ENCODE data around the gene FHOD1. TPM values are rescaled to one million over a fixed set of nuclear protein-coding genes. Genes with fewer than 3 reads are reported as not detected.

The FHOD1 gene
- total RNA-seq, 1 donor from 2014 or later = 104 TPM

DNA sequence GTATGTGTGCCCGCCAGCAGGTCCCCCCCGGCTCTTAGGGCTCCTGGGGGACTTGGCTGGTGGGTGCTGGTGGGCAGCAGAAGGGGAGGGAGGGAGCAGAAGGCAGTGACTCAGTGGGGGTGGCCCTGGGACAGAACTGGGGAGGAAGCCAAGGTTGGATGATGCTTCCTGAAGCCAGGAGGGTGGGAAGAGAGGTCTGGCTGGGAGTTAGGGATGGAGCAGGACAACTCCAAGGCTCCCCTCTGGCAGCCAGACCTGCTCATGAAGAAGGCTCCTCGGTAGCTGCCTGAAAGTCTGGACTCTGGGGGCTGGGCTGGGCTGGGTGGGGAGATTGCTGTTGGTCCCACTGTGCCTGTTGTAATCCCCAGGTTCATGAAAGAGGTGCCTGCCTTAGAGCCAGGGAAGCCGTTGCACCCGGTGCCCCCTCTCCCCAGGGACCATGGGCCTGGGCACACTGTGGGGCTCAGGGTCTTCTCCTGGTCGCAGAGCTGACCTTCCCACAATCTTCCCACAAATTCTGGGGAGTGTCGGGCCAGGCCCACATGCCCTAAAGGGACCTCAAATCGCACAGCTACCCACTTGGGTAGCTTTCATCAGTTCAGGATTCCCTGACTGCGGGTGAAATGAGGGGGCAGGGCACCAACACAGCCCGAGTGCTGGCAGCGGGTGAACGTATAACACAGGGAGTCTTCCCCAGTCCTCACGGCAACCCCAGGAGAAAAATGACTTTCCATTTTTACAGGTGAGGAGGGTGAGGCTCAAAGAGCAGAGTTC is 30.9 kb upstream of the FHOD1 start:
- intact Hi-C loops (cut with micrococcal nuclease) = loop anchor here (2.0 kb wide), 1 partner anchor 51 kb away; the partner anchor contains the start of gene TMEM208

DNA sequence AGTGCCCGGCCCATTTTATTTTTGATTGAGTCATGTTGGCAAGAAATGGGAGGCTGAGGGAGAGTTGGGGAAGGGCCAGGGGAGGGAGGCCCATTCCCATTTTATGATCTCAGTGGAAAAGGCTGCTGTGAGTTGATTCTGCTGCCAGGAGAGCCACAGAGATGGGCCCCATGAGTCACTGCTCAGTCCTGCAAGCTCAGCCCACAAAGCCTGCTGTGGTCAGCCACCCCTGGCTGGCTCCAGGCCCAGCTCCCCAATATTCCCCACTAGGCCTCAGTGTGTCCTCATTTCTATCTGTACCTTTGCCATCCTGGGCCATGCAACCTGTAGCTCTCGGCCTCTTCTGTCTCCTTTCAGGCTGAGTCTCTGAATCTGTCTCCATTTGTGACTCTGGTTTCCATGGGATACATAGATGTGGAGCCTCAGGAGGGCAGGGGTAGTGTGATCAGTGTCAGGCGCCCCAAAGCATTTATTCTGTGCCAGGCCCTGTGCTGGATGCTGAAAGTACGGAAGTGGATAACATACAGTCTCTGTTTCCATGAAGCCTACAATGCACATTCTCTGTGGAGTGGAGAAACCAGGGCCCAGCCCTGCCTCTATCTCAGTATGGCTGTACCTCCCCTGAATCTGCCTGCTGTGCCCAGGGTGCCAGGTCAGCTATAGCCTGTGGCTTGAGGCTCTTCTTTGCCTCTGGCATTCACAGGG is 30.2 kb upstream of the FHOD1 start:
- intact Hi-C loops (cut with micrococcal nuclease) = no loop called here

DNA sequence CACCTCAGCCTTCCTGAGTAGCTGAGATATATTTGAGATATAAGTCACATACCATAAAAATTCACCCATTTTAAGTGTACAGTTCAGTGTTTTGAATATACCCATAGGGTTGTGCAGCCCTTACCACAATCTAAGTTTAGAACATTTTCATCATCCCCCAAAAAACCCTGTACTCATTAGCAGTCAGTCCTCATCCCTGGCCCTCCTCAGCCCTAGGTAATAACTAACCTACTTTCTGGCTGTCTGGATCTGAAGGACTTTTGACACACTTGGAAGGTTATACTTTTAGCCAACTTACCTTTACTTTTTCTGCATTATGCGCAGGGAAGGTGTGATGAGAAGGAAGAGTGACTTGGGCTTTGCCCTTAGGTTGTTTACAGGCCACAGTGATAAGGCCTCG is 28.0 kb upstream of the FHOD1 start:
- intact Hi-C loops (cut with micrococcal nuclease) = no loop called here

DNA sequence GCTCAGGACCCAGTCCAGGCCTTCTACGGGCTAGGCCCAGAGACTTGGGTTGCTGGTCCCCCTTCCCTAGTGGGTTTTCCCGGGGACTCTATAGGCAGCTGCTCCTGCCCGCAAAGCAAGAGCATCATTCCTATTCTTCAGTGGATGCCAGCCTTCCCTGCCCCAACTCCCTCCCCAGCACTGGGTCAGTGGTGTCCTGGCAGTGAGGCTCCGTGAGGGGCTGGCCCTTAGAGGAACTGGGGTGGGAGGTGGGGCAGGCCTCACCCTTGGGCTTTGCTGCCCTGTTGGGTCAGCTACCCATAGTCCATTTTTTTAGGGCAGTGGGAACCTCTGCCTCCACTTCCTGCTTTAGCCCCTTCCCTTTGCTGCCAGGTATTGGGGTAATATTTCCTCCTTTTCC is 24.2 kb upstream of the FHOD1 start:
- intact Hi-C loops (cut with micrococcal nuclease) = no loop called here

DNA sequence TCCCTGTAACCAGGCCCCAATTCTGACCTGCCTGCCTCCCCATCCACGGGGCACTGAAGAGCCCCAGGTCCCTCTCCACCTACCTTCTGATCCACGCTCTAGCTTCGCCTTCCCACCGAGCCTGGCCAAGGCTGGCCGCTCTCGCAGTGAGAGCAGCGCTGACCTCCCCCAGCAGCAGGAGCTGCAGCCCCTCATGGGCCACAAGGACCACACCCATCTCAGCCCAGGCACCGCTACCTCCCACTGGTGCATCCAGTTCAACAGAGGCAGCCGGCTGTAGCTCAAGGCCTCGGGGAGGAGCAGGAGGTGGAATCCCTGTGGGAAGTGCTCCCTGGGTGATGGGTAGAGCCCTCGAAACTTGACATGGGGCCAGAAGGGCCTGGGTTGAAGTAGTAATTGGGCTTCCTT is 23.7 kb upstream of the FHOD1 start:
- intact Hi-C loops (cut with micrococcal nuclease) = no loop called here

DNA sequence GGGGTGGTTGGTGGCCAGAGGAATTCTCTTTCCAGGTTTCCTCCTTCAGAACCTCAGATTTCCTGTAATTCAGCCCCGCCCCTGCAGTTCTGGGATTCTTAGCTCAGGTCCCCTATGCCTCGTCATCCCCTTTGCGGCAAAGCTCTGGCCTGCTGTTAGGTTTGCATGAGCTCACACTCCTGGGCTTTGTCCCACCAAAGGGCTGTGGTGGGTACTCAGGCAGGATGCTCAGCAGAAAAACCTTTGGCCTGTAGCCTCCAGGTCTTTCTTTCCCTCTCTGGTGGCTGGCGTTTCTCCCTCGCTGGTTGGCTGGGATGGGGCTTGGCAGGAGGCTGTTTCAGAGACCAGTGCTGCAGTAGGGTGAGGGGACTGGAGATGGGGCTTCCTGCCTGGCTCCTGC is 22.5 kb upstream of the FHOD1 start:
- intact Hi-C loops (cut with micrococcal nuclease) = no loop called here

DNA sequence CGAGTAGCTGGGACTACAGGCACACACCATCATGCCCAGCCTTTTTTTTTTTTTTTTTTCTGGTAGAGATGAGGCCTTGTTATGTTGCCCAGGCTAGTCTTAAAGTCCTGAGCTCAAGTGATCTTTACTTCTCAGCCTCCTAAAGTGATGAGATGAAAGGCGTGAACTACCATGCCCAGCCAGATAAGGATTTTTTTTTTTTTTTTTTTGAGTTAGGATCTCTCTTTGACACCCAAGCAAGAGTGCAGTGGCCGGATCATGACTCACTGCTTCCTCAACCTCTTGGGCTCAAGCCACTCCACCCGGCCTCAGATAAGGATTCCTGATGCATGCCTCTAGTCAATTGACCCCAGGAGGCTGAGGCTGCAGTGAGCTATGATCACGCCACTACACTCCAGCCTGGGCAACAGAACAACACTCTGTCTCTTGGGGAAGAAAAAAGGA is 20.9 kb upstream of the FHOD1 start:
- intact Hi-C loops (cut with micrococcal nuclease) = no loop called here

DNA sequence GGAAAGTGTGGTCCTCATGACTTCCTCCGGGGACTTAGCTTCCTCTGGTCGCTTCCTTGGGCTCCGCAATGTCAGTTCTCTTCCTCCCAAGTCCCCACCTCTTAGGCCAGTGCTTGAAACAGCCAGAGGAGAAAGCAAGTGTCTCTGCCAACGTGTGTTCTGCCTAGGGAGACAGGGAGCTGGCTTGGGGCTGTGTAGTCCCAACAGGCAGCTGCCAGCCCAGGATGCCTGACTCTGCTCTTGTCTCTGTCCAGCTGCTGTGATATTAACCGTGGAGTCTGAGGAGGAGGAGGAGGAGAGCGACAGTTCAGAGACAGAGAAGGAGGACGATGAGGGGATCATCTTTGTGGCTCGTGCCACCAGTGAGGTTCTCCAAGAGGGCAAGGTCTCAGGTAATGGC is 18.6 kb upstream of the FHOD1 start:
- intact Hi-C loops (cut with micrococcal nuclease) = no loop called here

DNA sequence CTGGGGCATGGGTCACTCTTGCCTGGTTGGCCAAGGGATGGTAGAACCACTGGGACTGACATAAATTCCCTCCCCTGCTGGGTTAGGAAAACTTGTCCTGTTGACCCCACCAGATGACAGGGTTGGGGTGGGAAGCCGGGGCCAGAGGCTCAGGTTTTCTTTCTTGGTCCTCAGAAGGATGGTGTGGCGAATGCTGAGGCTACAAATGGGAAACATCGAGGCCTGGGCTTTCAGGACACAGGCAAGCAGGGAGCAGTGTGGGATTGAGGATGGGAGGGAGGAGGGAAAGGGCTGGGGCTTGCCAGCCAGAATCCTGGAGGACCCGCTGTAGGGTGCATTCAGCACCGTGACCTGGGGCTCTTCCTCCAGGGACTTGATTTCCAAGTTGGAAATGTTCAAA is 17.6 kb upstream of the FHOD1 start:
- intact Hi-C loops (cut with micrococcal nuclease) = no loop called here

DNA sequence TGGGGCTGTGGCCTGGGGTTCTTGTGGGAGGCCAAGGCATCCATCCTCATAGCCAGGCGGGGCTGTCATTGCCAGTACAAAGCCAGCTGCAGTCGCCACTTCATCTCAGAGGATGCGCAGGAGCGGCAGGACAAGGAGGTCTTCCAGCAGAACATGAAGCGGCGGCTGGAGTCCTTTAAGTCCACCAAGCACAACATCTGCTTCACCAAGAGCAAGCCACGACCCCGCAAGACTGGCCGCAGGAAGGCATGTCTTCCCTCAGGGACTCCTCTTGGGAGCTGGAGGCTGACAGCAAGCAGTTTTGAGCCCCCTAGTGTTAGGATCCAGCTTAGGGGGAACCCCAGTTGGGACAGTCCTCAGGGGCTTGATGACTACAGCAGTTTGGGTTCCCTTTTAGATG is 17.0 kb upstream of the FHOD1 start:
- intact Hi-C loops (cut with micrococcal nuclease) = no loop called here

DNA sequence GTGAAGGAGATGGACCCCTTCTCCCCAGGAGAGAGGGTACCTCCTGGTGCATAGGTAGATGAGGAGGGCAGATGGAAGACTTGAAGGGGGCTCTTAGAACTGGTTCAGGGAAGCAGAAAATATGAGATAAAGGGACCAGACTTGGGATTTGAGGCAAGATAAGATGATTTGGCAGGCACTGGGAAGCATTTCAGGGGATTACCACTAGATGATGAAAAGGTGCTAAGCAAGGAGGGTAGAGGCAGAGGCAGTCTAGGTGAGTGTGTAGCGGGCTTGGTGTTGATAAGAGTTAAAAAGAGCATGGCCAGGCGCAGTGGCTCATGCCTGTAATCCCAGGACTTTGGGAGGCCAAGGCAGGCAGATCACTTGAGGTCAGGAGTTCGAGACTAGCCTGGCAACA is 15.9 kb upstream of the FHOD1 start:
- intact Hi-C loops (cut with micrococcal nuclease) = no loop called here

DNA sequence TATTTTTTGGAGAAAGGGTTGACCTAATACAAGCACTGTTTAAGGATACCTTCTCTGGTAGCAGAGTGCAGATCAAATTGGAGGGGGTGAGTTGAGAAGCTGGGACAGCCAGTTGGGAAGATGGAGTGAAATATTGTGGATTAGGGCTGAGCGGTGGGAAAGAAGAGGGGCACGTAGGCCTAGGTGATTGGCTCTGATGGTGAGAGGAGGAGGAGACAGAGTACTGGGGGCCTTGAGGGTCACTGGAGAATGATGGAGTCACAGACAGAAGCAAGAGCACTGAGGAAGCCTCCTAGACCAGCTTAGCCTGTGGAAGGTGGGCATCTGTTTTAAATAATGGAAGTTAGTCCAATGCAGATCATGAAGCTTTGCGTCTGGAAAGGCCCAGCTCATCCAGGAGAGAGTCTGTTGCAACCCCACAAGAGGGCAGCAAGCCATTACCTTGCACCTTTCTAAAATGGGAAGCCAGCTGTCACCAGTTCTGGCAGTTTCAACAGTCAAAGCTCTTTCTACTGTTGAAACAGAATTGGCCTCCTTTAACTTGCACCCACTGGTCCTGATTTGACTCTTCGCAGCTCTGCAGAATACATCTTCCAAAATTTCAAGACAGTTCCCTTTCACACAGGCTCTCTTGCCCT is 13.3 kb upstream of the FHOD1 start:
- intact Hi-C loops (cut with micrococcal nuclease) = loop anchor here (1.0 kb wide), 2 partner anchors 139 to 187 kb away; no protein-coding TSS in a partner anchor

DNA sequence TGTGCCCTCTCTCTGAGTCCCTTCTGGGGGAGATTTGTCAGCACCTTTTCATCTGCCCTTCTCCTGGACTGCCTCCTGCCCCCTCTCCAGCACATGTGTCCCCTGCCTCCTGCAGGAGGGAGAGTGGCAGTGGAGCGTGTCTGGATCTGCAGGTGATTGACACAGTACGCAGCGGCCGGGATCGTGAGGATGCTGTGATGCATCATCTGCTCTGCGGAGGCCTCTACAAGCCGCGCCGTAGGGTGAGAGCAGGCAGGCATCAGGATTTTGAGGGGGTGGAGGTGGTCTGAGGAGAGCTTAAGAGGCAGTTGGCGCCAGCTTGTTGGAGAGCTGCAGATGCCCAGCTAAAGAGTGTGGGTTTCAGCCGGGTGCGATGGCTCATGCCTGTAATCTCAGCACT is 12.4 kb upstream of the FHOD1 start:
- intact Hi-C loops (cut with micrococcal nuclease) = loop anchor here (1.0 kb wide), 2 partner anchors 140 to 188 kb away; no protein-coding TSS in a partner anchor

DNA sequence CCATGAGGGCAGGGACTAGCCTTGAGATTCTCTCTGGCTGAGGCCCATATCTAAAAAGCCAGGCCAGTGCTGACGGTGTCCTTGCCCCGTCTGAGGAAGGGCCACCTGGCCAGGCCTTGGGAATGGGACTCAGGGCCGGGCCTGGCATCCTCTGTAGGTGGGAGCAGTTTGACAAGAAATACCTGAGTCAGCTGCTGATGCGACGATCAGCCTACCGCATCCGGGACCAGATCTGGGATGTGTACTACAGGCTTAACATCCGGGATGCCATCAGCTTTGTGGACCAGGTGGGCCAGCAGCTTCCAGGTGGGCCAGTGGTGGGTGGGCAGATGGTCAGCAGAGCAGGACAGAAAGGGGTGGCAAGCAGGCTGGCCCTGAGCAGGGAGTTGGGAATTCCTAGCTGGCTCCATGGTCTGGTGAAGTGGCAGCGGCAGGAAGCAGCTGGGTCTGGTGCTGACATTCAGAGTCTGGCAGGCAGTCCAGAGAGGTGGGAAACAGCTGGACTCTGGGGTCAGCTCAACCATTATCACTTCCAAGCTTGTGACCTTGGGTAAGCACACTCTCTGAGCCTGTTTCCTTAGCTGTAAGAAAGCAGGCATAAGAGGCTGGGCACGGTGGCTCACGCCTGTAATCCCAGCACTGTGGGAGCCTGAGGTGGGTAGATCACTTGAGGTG is 11.0 kb upstream of the FHOD1 start:
- intact Hi-C loops (cut with micrococcal nuclease) = no loop called here

DNA sequence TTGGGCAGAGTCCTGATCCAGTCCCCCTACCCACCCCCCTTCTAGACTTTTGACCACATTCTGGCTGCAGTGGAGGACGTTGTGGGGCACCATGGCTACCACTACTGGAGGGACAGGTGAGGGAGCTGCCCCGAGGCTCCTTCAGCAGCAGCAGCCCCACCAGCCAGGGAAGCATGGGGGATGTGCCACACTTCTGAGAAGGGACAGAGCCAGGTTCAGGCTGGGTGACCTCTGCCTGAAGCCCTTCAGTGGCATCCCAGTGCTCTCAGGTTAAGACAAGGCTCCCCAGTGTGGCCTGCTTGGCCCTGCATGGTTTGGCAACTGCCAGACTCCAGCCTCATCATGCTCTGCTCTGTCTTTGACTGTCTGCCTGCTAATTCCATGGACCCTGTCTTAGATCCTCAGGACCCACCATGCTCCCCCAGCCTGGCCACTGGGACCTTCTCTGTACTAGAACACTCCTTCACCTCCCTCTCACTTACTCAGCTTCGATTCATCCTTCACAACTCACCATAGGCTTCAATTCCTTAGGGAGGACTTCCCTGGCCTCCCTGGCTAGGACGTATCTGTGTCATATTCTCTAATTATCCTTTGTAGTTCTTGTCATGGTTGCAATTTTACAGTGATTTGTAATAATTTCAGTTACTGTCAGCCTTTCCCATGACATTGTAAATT is 10.3 kb upstream of the FHOD1 start:
- intact Hi-C loops (cut with micrococcal nuclease) = no loop called here

DNA sequence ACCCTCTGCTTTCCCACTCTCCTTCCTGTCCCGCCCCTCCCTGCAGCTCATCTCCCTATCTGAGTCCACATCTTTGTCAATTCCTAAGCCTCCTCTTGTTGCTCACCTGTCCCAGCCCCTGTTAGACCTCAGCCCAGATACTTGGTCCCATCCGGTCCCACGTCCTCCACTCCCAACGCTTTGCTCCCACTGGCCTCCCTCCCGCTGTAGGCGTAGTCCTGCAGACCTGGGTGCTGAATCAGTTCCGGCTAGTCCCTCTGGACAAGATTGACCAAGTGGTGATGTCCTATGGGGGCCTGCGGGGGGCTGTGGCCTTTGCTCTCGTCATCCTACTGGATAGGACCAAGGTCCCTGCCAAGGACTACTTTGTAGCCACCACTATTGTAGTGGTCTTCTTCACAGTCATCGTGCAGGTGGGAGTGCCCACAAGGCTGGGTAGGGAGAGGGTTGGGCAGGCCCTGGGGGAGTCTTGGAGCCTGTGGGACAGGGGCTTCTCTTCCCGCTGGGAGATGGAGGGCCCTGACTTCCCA is 9.5 kb upstream of the FHOD1 start:
- intact Hi-C loops (cut with micrococcal nuclease) = no loop called here

DNA sequence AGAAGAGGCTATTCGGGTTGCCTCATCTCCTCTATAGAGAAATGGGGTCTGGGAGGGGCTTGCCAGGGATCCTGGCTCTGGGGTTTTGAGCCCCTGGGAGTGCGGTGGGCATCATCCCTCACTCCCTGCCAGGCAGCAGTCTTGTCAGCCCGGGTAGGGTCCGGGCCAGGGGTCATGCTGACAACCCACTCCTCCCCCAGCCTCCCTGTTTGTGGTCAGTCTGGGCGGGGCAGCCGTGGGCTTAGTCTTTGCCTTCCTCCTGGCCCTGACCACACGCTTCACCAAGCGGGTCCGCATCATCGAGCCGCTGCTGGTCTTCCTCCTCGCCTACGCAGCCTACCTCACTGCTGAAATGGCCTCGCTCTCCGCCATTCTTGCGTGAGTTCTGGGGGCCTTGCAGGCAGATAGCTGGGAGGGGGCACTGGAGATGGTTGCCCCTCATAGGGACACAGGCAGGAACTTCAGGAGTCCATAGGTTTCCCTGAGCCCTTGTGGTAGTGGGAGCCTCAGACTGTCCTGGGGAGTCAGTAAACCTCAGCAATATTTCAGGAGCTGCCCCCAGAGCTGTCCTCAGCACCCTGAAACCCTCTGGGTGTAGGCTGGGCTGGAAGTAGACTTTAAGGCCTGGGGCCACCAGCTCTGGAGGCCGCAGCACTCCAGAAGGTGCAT is 8.4 kb upstream of the FHOD1 start:
- intact Hi-C loops (cut with micrococcal nuclease) = no loop called here

DNA sequence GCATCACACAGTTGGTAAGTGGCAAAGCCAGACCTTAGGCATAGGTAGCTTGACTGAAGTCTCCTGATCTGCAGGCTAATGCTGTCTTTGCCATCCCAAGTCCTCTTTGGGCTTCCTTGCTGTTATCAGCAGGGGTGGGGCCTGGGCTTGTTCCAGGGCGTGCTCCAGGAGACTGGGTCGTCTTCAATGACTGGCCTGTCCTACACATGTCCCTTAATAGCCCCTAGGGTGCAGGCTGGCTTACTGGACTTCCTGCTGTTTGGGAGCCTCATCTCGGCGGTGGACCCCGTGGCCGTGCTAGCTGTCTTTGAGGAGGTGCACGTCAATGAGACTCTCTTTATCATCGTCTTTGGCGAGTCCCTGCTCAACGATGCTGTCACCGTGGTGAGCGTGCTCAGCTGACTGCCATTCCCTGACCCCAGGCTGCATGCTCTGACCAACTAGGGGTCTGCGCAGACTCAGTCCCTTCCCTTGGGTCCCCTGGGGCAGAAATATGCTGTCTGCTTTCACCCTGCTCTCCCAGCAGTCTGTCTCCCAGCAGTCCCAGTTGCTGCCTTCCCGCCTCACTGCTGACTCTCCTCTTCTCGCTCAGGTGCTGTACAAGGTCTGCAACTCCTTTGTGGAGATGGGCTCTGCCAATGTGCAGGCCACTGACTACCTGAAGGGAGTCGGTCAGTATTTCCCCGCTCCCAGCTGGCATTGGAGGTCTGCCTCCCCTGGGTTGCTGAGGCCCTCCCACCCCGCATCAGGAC is 7.7 kb upstream of the FHOD1 start:
- intact Hi-C loops (cut with micrococcal nuclease) = no loop called here
